GM19240 (cell line): Measurements from ENCODE around the gene KIAA0232.
A peak's percentile ranks its signal among the peaks of the same experiment; 100 is the strongest.

Source experiments
- DNase-seq: peaks from one replicate; pipeline ENCODE4 v3.0.0; 2011; ENCODE audit warnings: low spot score; ENCODE audit not compliant: insufficient read length

KIAA0232 gene

DNA sequence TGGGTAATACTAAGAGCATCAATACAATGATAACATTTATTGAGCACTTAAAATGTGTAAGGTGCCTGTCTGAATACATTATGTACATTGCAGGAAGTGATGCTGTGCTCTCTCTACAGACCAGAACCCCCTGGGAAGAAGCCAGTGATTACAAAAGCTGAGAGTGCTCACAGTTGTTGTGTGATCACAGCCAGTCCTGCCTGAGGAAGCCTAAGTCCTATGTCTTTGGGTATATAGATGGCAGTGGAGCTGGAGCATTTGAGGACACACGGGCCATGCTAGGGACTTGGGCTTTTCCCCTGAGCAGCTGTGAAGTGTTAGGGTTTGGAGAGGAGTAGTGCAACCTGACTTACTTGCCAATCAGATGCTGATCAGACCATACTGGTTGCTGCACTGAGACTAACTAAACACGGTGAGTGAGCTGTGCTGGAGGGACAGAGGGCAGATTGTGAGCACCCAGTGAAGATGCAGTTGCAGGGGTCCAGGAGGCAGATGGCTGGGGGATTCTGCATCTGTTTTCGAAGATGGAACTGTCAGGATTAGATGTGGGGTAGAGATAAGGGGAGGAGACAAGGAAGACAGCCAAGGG, 66.3 kb downstream of the KIAA0232 start:
- DNase-seq = no peak

DNA sequence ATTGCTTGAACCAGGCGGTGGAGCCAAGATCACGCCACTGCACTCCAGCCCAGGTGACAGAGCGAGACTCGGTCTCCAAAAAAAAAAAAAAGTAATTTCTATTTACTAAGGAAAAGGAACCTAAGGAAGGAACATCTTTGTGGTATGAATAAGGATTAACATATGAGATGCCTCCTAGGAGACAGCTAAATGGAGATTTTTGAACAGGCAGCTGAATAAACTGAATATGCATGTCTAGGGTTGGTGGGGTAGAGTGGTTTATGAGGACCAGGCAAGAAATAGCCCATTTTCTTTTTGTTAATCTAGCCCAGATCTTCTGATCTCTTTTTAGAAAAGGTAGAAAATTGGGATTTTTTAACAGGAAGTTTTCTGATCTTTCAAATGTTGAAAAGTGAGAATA, 67.2 kb downstream of the KIAA0232 start:
- DNase-seq = no peak

DNA sequence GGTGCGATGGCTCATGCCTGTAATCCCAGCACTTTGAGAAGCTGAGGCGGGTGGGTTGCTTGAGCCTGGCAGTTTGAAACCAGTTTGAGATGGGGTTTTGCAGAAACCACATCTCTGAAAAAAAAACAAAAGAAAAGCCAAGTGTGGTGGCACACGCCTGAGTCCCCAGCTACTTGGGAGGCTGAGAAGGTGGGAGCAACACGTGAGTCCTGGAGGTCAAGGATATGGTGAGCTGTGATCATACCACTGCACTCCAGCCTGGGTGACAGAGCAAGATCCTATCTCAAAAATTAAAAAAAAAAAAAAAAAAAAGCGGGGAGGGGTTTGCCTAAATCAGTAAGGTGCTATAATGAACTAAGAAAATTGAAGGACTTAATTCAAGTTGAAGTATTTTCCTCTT, 68.9 kb downstream of the KIAA0232 start:
- no peak for DNase-seq

DNA sequence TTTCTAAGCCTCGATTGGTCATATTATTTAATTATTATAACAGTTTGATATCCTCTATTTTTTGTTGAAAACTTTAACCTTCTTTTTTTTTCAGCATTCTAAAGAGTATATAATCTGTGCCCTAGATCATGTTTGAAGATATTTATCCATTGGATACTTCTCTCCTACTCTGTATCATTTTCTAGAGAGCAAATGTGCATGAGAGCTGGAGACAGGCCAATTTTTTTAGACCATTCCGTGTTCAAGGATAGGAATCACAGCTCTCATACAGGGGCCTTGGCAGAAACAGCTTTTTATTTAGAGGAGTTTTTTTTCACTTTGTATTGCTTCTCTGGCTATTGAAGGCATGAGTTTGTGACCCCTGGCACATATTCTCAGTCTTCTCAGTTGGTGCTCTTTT, 69.4 kb downstream of the KIAA0232 start:
- DNase-seq = no peak

- no peak for DNase-seq
Observed at GRCh38 chr4:6852582-6852981, 70.1 kb downstream of the KIAA0232 start.

- no peak for DNase-seq
Observed at GRCh38 chr4:6854098-6854744, 71.7 kb downstream of the KIAA0232 start.

DNA sequence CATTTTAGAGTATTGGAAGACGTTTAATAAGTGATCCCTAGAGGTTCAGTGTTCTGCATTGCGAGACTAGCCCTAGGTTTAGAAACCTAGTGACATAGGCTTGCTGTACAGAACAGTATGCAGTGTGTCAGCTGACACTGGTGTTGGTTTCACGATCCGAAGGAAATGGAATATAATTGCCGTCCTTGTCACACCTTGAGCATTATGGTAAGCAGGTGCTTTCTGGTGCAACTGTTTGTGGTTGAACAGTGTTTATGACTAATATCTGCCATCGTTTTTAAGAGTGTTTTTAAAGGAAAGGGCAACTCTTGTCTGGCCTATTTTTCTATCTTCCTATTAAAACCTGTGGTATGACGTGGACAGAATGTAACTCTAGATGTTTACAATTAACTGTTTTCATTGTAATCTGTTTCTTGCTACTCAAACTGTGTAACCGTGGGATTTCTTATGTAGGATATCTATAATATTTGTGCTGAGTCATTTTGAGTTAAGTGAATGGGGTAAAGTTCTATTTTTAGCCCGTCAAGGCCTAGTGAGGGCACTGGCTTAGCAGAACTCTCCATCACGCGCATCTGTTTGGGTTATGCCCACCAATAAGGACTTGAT, 73.3 kb downstream of the KIAA0232 start:
- DNase-seq = peak; percentile 40

- DNase-seq = no peak
Observed at GRCh38 chr4:6856391-6856790, 73.9 kb downstream of the KIAA0232 start.

- DNase-seq = no peak
Observed at GRCh38 chr4:6857009-6857882, 74.7 kb downstream of the KIAA0232 start.

- no peak for DNase-seq
Observed at GRCh38 chr4:6858997-6859396, 76.5 kb downstream of the KIAA0232 start.

DNA sequence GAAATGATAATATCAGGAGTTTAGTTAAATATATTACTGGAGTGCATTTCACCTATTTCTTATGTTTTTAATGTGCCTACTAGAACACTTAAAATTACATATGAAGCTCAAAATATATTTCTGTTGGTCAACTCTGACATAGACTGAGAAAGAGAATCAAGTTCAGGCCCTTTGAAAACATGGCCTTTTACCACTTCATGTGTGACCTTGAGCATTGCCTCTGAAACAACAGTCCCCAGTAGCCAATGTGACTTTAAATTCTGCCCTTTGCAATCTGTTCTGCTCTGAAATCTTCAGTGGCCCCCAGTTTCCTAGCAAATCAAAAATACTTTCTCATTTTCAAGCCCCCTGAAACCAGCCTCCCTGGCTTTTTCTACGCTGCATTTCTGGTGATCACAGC, 77.0 kb downstream of the KIAA0232 start:
- DNase-seq = no peak

GRCh38 chr4:6868386-6868785, 85.9 kb downstream of the KIAA0232 start:
- no peak for DNase-seq

- no peak for DNase-seq
Observed at GRCh38 chr4:6869944-6870343, 87.4 kb downstream of the KIAA0232 start.

DNA sequence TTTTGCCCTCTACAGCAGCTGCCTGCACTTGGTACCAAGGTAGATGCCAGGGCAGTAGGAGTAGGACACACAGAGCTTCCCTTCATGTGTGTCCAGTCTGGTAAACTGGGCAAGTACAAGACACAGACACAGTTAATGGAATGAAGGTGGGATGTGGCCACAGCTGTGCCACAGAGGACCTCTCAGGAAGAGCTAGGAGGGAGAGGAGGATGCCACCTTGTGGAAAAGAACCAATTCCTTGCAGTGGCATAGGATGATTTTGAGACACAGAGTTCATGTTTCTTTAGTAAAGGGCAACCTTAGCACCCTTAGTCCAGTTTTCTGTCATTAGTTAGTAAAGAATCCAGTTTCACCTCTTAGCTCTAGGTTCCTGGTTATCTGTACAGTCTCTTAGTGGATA, 90.8 kb downstream of the KIAA0232 start:
- no peak for DNase-seq

DNA sequence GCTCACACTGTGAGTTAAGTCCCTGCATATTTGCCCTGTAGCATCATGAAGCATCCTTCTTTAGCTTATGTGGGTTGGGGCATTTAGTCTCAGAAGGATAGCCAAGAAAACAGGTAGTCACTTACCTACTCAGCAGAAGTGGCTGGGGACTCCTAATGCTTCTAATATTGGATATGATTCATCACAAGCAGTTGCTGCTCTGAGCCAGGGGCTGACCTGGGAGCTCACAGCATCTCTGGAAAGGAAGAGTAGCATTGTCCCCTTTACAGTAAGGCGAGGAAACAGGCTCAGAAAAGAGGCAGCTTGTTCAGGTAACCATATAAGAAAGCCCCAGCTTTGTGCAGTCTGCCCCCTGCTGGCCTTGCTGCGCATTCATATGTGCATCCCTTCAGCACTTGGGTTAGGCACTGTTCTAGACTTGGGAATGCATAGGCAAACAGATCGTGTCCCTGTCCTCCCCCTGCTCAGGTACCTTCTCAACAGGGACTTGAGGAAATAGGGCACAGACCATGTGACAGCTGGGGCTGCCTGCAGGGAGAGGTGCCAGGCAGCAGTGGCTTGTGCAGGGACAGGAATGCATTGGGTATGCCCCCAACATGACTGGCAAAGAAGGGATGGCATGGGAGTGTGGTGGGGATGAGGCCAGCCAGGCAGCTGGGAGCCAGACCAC, 91.4 kb downstream of the KIAA0232 start:
- peak; percentile 47 for DNase-seq

GRCh38 chr4:6874981-6875380, 92.5 kb downstream of the KIAA0232 start:
- no peak for DNase-seq

DNA sequence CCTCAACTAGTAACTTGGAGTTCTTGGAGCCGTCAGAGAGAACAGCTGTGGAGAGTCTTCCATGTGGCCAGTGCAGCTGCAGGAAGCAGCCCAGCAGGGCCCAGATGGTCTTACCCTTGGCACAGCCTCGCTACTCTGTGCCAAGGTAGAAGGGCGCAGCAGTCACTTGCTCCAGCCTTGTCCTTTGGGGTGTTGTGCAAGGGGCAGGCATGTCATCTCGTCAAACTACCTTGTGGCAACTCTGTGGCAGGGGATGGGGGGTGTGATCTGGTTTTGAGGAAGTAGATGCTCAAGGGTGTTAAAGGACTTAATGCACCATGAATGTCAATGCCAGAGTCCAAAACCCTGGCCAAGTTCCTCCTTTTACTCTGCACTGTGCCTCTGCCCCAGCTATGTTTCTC, 92.9 kb downstream of the KIAA0232 start:
- DNase-seq = no peak

DNA sequence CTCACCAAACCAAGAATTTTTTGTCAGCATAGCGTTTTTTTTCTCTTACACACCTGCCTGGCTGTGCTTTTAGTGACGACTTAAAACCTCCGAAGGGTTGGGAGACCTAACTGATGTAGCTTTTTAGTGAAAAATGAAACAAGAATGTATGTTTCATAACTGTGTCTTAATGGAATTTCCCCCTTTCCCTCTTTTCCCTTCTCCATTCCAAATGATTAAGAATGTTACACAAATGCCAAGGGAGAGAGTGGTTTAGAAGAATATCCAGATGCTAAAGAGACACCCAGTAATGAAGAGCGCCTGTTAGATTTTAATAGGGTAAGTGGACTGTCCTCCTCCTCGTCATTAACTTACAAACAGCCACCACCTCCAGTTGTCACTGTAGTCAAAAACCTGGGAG, 93.9 kb downstream of the KIAA0232 start:
- no peak for DNase-seq

DNA sequence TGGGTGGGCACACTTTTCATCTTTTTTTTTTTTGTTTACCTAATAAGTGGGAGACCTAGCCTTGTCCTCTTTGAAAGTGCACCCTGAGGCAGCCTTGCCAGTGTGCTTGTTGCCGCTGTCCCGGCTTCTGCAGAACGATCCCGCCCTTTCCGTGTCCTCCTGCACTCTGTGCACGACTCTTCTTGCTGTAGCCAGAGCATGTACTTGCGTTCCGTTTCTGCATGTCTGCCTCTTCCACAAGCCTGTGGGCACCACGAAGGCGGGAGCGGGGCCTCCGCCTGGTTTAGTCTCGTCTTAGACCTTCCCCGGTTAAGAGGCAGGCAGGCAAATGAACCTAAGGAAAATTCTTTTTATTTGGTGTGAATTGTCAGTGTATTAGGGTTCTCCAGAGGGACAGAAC, 94.5 kb downstream of the KIAA0232 start:
- DNase-seq = no peak

GRCh38 chr4:6878451-6879059, 96.0 kb downstream of the KIAA0232 start:
- DNase-seq = no peak

DNA sequence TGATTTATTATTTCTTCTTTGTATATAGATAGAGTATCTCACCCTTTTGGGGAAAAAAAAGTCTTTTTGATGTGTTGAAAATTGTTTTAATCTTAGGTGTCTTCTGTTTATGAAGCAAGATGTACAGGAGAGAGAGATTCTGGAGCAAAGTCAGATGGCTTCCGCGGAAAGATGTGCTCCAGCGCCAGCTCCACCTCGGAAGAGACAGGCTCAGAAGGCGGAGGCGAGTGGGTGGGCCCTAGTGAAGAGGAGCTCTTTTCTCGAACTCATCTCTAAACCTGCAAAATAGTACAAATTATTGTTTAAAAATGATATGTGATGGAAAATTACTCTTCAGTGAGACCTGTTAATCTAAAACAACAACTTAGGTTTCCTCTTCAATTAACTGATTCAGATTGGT, 98.2 kb downstream of the KIAA0232 start:
- DNase-seq = no peak
